IPS-15b (cell line): ENCODE measurements around the gene SGIP1.

Experiments used
- H3K27me3 ChIP-seq: one replicate; pipeline ENCODE4 v1.6.1; 2013; ENCODE audit warnings: low read length; ENCODE audit not compliant: control insufficient read depth, insufficient read depth
- H3K36me3 ChIP-seq: one replicate; pipeline ENCODE4 v1.6.1; 2013; ENCODE audit warnings: low read length; ENCODE audit not compliant: control insufficient read depth, insufficient read depth
- H3K4me1 ChIP-seq: one replicate; pipeline ENCODE4 v1.6.1; 2013; ENCODE audit warnings: mild to moderate bottlenecking, low read length; ENCODE audit not compliant: control insufficient read depth, insufficient read depth
- H3K4me3 ChIP-seq: one replicate; pipeline ENCODE4 v1.5.1; 2013; ENCODE audit warnings: low read depth, low read length
- H3K9ac ChIP-seq: one replicate; pipeline ENCODE4 v1.6.1; 2013; ENCODE audit warnings: low read depth, mild to moderate bottlenecking, low read length
- H3K9me3 ChIP-seq: one replicate; pipeline ENCODE4 v1.6.1; 2013; ENCODE audit warnings: mild to moderate bottlenecking, low read length; ENCODE audit not compliant: control insufficient read depth, insufficient read depth

The SGIP1 gene

GRCh38 chr1:66690666-66691381, 156.9 kb downstream of the SGIP1 start:
- H3K9me3 ChIP-seq = no peaks in the 10 kb centered on the region
- peaks cover 2% of the 10 kb centered on the region for H3K4me1 ChIP-seq
- no peaks in the 10 kb centered on the region for H3K27me3 ChIP-seq
- H3K9ac ChIP-seq = no peak overlapping the region
- H3K4me3 ChIP-seq = no peak overlapping the region
- no peaks in the 10 kb centered on the region for H3K36me3 ChIP-seq

GRCh38 chr1:66692681-66693080, 158.7 kb downstream of the SGIP1 start:
- Histone ChIP-seq H3K4me3 (no peak overlapping the region), H3K9ac (no peak overlapping the region), H3K27me3 (no peaks in the 10 kb centered on the region), H3K4me1 (peaks cover 2% of the 10 kb centered on the region), H3K36me3 (no peaks in the 10 kb centered on the region), H3K9me3 (no peaks in the 10 kb centered on the region)

GRCh38 chr1:66693856-66694255, 159.9 kb downstream of the SGIP1 start:
- Histone ChIP-seq H3K9ac (no peak overlapping the region), H3K27me3 (no peaks in the 10 kb centered on the region), H3K36me3 (no peaks in the 10 kb centered on the region), H3K4me1 (peaks cover 2% of the 10 kb centered on the region), H3K4me3 (no peak overlapping the region), H3K9me3 (no peaks in the 10 kb centered on the region)

GRCh38 chr1:66695116-66695515, 161.2 kb downstream of the SGIP1 start:
- Histone ChIP-seq H3K27me3 (no peaks in the 10 kb centered on the region), H3K4me3 (no peak overlapping the region), H3K9me3 (no peaks in the 10 kb centered on the region), H3K36me3 (no peaks in the 10 kb centered on the region), H3K9ac (no peak overlapping the region), H3K4me1 (peaks cover 2% of the 10 kb centered on the region)

- Histone ChIP-seq H3K9ac (no peak overlapping the region), H3K4me1 (no peaks in the 10 kb centered on the region), H3K36me3 (no peaks in the 10 kb centered on the region), H3K9me3 (no peaks in the 10 kb centered on the region), H3K4me3 (no peak overlapping the region), H3K27me3 (no peaks in the 10 kb centered on the region)
Measured at GRCh38 chr1:66696771-66697170, 162.8 kb downstream of the SGIP1 start.

GRCh38 chr1:66699213-66699612, 165.3 kb downstream of the SGIP1 start:
- no peaks in the 10 kb centered on the region for H3K36me3 ChIP-seq
- no peak overlapping the region for H3K9ac ChIP-seq
- no peaks in the 10 kb centered on the region for H3K27me3 ChIP-seq
- no peaks in the 10 kb centered on the region for H3K9me3 ChIP-seq
- H3K4me1 ChIP-seq = no peaks in the 10 kb centered on the region
- no peak overlapping the region for H3K4me3 ChIP-seq

GRCh38 chr1:66704177-66704875, 170.4 kb downstream of the SGIP1 start:
- Histone ChIP-seq H3K4me3 (no peak overlapping the region), H3K9ac (no peak overlapping the region), H3K27me3 (no peaks in the 10 kb centered on the region), H3K9me3 (no peaks in the 10 kb centered on the region), H3K4me1 (no peaks in the 10 kb centered on the region), H3K36me3 (no peaks in the 10 kb centered on the region)

- H3K4me3 ChIP-seq = no peak overlapping the region
- H3K9ac ChIP-seq = no peak overlapping the region
- no peaks in the 10 kb centered on the region for H3K27me3 ChIP-seq
- H3K9me3 ChIP-seq = no peaks in the 10 kb centered on the region
- H3K4me1 ChIP-seq = no peaks in the 10 kb centered on the region
- H3K36me3 ChIP-seq = no peaks in the 10 kb centered on the region
Measured at GRCh38 chr1:66705110-66705509, 171.2 kb downstream of the SGIP1 start.

- no peaks in the 10 kb centered on the region for H3K9me3 ChIP-seq
- H3K36me3 ChIP-seq = no peaks in the 10 kb centered on the region
- H3K9ac ChIP-seq = no peak overlapping the region
- no peak overlapping the region for H3K4me3 ChIP-seq
- H3K27me3 ChIP-seq = no peaks in the 10 kb centered on the region
- no peaks in the 10 kb centered on the region for H3K4me1 ChIP-seq
Measured at GRCh38 chr1:66711420-66711819, 177.5 kb downstream of the SGIP1 start.

- H3K4me3 ChIP-seq = no peak overlapping the region
- H3K36me3 ChIP-seq = no peaks in the 10 kb centered on the region
- no peaks in the 10 kb centered on the region for H3K9me3 ChIP-seq
- H3K4me1 ChIP-seq = no peaks in the 10 kb centered on the region
- H3K9ac ChIP-seq = no peak overlapping the region
- H3K27me3 ChIP-seq = no peaks in the 10 kb centered on the region
Measured at GRCh38 chr1:66712839-66713238, 178.9 kb downstream of the SGIP1 start.

GRCh38 chr1:66723985-66724384, 190.0 kb downstream of the SGIP1 start:
- H3K4me3 ChIP-seq = no peak overlapping the region
- H3K27me3 ChIP-seq = no peaks in the 10 kb centered on the region
- no peaks in the 10 kb centered on the region for H3K36me3 ChIP-seq
- no peak overlapping the region for H3K9ac ChIP-seq
- no peaks in the 10 kb centered on the region for H3K4me1 ChIP-seq
- no peaks in the 10 kb centered on the region for H3K9me3 ChIP-seq
